ENCODE measurements around the gene ABCB8. TPM values are rescaled to one million over a fixed set of nuclear protein-coding genes. Genes with fewer than 3 reads are reported as not detected.

The ABCB8 gene
- total RNA-seq, 8 experiments from 2014 or later, result 13.5 to 38.1 (median 27.0) TPM

DNA sequence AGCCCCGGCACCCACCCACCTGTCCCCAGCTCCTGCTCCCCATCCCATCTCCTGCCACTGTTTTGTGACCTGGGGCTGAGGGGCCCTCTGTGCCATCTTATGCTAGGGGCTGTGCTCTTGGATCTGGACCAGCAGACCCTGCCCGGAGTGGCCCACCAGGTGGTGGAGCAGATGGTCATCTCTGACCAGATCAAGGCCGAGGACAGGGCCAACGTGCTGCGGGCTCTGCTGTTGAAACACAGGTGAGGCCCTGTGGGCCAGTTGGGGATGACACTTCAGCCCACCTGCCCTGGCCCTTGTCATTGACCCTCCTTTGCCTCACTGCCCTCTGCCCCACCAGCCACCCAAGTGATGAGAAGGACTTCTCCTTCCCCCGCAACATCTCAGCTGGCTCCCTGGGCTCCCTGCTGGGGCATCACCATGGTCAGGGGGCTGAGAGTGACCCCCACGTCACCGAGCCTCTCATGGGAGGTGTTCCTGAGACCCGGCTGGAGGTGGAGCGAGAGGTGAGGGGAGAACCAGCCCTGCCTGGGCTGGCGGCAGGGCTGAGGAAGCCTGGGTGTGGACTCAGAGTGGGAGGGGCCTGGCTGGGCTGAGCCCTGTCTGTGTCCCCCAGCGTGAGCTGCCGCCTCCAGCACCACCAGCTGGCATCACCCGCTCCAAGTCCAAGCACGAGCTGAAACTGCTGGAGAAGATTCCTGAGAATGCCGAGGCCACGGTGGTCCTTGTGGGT lies 41.8 kb downstream of the ABCB8 start:
- 80 to 100% (median 88%) methylated on average over 2 to 4 of the region's 17 CpGs; no CpG with 5 or more reads in 6 of the 10 experiments for WGBS, 10 experiments
- Histone ChIP-seq H3K27ac (no peak overlapping the region), H3K4me1 (replicated peaks in 1 of 2) (no peaks in the 10 kb centered on the region), H3K4me3 (no peak overlapping the region)
- in situ Hi-C loops (cut with MboI; ENCODE audit: low pct_unique_long_range_greater_than_20kb in 2 of 9, low sequenced_read_pairs in 9 of 9, unreplicated experiment in 9 of 9), result no loop called here
- ATAC-seq (replicated peaks in 6 of 8), result peak in 2 of 8 experiments; percentile 56 to 64

DNA sequence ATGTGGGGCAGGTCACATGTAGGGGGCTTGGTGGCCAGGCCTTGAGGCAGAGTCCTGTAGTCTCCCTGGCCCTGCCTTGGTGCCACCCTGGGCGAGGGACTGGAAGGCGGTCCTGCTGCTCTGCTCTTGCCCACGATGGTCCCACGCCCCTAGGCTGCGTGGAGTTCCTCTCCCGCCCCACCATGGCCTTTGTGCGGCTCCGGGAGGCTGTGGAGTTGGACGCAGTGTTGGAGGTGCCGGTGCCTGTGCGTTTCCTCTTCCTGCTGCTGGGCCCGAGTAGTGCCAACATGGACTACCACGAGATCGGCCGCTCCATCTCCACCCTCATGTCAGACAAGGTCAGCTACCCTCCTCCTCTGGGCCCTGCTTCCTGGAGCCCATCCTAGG lies 42.3 kb downstream of the ABCB8 start:
- 95 to 100% methylated on average over 3 to 4 of the region's 15 CpGs; no CpG with 5 or more reads in 8 of the 10 experiments for WGBS, 10 experiments
- no peak overlapping the region for H3K4me3 ChIP-seq
- H3K4me1 ChIP-seq (replicated peaks in 1 of 2), result no peaks in the 10 kb centered on the region
- in situ Hi-C loops (cut with MboI; ENCODE audit: low pct_unique_long_range_greater_than_20kb in 2 of 9, low sequenced_read_pairs in 9 of 9, unreplicated experiment in 9 of 9), result no loop called here
- peak in 1 of 8 experiments; percentile 5 for ATAC-seq (replicated peaks in 6 of 8)
- H3K27ac ChIP-seq, result no peak overlapping the region

DNA sequence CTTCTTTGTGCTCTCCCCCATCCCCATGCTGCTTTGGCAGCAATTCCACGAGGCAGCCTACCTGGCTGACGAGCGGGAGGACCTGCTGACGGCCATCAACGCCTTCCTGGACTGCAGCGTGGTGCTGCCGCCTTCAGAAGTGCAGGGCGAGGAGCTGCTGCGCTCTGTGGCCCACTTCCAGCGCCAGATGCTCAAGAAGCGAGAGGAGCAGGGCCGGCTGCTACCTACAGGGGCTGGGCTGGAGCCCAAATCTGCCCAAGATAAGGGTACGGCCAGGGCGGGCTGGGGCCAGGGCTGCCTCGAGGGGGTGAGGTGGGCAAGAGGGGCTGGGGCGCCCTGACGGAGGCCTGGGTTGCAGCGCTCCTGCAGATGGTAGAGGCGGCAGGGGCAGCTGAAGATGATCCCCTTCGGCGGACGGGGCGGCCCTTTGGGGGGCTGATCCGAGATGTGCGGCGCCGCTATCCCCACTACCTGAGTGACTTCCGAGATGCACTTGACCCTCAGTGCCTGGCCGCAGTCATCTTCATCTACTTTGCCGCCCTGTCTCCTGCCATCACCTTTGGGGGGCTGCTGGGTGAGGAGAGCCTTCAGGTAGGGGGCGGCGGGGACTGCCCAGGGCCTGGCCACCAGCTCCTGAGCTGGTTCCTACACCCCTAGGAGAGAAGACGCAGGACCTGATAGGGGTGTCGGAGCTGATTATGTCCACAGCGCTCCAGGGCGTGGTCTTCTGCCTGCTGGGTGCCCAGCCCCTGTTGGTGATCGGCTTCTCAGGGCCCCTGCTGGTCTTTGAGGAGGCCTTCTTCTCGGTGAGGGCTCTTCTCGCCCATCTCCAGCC lies 43.0 kb downstream of the ABCB8 start:
- H3K4me3 ChIP-seq, result no peak overlapping the region
- in situ Hi-C loops (cut with MboI; ENCODE audit: low pct_unique_long_range_greater_than_20kb in 2 of 9, low sequenced_read_pairs in 9 of 9, unreplicated experiment in 9 of 9), result no loop called here
- no peaks in the 10 kb centered on the region for H3K4me1 ChIP-seq (replicated peaks in 1 of 2)
- 80 to 100% methylated on average over 1 to 2 of the region's 39 CpGs; no CpG with 5 or more reads in 8 of the 10 experiments for WGBS, 10 experiments
- ATAC-seq (replicated peaks in 6 of 8), result no peak
- H3K27ac ChIP-seq, result no peak overlapping the region

DNA sequence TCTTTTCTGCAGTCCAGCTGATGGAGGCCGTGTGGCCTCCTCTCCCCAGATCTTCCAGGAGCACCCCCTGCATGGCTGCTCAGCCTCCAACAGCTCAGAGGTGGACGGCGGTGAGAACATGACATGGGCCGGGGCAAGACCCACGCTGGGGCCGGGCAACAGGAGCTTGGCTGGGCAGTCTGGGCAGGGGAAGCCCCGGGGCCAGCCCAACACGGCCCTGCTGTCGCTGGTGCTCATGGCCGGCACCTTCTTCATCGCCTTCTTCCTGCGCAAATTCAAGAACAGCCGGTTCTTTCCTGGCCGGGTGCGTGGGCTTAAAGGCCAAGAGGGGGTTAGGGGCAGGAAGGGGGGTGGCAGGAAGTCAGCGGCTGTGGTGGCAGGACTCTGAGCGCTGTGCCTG lies 45.7 kb downstream of the ABCB8 start:
- ATAC-seq (replicated peaks in 6 of 8), result no peak
- WGBS, 10 experiments, result 80% methylated on average over 1 of the region's 17 CpGs; no CpG with 5 or more reads in 9 of the 10 experiments
- in situ Hi-C loops (cut with MboI; ENCODE audit: low pct_unique_long_range_greater_than_20kb in 2 of 9, low sequenced_read_pairs in 9 of 9, unreplicated experiment in 9 of 9), result no loop called here

DNA sequence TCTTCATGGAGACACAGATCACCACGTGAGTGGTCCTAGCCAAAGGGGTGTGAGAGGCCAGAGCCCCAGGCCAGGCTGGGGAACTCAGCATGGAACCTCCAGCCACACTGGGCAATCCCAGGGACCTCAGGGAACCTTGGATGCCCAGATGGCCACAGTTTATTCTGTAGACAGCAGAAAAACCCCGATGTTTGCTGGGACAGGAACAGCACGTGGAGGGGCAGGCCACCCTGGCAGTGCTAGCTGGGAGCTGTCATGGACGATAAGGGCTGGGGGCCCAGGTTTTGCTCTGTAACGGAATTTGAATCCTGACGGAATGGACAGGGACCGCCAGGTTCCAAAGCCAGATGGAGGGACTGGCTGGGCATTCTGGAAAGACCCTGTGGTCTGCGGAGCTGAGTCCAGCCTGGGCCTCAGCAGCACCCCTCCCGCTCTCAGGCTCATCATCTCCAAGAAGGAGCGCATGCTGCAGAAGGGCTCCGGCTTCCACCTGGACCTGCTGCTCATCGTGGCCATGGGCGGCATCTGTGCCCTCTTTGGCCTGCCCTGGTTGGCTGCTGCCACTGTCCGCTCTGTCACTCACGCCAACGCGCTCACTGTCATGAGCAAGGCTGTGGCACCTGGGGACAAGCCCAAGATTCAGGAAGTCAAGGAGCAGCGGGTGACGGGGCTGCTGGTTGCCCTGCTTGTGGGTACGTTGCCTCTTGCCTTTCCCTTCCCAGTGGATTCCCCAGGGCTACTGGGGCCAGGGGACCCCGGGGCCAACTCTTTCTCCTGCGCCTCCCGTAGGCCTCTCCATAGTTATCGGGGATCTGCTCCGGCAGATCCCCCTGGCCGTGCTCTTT lies 46.8 kb downstream of the ABCB8 start:
- WGBS, 10 experiments, result 60 to 100% (median 98%) methylated on average over 1 to 13 of the region's 26 CpGs; no CpG with 5 or more reads in 3 of the 10 experiments
- ATAC-seq (replicated peaks in 6 of 8), result no peak
- no peak overlapping the region for H3K4me3 ChIP-seq

More for the DNA sequence above, 45.7 kb downstream of the ABCB8 start:
- Histone ChIP-seq H3K27ac (no peak overlapping the region), H3K4me3 (no peak overlapping the region), H3K4me1 (replicated peaks in 1 of 2) (peaks cover 12 to 15% of the 10 kb centered on the region in 2 donors)

DNA sequence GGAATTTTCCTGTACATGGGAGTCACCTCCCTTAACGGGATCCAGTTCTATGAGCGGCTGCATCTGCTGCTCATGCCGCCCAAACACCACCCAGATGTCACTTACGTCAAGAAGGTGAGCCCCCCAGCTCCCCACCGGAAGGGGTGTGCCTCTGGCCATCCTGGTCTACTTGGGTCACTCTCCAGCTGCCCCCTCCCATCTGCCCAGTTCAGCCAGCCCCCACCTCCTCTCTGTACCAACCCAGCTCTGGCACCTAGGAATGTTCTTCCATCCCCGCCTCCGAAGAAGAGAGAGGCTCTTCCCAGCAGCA lies 47.4 kb downstream of the ABCB8 start:
- ATAC-seq (replicated peaks in 6 of 8), result no peak
- 65 to 100% methylated on average over 2 to 3 of the region's 7 CpGs; no CpG with 5 or more reads in 8 of the 10 experiments for WGBS, 10 experiments
- in situ Hi-C loops (cut with MboI; ENCODE audit: low pct_unique_long_range_greater_than_20kb in 2 of 9, low sequenced_read_pairs in 9 of 9, unreplicated experiment in 9 of 9), result no loop called here
- no peak overlapping the region for H3K27ac ChIP-seq
- no peak overlapping the region for H3K4me3 ChIP-seq
- peaks cover 20 to 23% of the 10 kb centered on the region in 2 donors for H3K4me1 ChIP-seq (replicated peaks in 1 of 2)

More for the DNA sequence above, 46.8 kb downstream of the ABCB8 start:
- Histone ChIP-seq H3K4me1 (replicated peaks in 1 of 2) (peaks cover 20 to 23% of the 10 kb centered on the region in 2 donors), H3K27ac (no peak overlapping the region)
- in situ Hi-C loops (cut with MboI; ENCODE audit: low pct_unique_long_range_greater_than_20kb in 2 of 9, low sequenced_read_pairs in 9 of 9, unreplicated experiment in 9 of 9), result no loop called here

DNA sequence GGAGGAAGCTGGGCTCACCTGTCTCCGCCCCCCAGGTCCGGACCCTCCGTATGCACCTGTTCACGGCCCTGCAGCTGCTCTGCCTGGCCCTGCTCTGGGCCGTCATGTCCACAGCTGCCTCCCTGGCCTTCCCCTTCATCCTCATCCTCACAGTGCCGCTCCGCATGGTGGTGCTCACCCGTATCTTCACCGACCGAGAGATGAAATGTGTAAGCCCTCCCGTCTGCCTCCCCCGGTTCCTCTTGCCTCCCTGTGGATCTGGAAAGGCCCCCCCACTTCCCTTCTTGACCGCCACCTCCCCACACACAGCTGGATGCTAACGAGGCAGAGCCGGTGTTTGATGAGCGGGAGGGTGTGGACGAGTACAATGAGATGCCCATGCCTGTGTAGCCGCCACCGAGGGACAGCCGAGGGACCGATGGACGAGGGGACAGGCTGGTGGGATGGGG lies 47.8 kb downstream of the ABCB8 start:
- no peak overlapping the region for H3K27ac ChIP-seq
- H3K4me1 ChIP-seq (replicated peaks in 1 of 2), result peaks cover 21 to 25% of the 10 kb centered on the region in 2 donors
- 66 to 100% (median 97%) methylated on average over 1 to 6 of the region's 22 CpGs; no CpG with 5 or more reads in 7 of the 10 experiments for WGBS, 10 experiments
- no peak for ATAC-seq (replicated peaks in 6 of 8)
- in situ Hi-C loops (cut with MboI; ENCODE audit: low pct_unique_long_range_greater_than_20kb in 2 of 9, low sequenced_read_pairs in 9 of 9, unreplicated experiment in 9 of 9), result no loop called here
- H3K4me3 ChIP-seq, result no peak overlapping the region

DNA sequence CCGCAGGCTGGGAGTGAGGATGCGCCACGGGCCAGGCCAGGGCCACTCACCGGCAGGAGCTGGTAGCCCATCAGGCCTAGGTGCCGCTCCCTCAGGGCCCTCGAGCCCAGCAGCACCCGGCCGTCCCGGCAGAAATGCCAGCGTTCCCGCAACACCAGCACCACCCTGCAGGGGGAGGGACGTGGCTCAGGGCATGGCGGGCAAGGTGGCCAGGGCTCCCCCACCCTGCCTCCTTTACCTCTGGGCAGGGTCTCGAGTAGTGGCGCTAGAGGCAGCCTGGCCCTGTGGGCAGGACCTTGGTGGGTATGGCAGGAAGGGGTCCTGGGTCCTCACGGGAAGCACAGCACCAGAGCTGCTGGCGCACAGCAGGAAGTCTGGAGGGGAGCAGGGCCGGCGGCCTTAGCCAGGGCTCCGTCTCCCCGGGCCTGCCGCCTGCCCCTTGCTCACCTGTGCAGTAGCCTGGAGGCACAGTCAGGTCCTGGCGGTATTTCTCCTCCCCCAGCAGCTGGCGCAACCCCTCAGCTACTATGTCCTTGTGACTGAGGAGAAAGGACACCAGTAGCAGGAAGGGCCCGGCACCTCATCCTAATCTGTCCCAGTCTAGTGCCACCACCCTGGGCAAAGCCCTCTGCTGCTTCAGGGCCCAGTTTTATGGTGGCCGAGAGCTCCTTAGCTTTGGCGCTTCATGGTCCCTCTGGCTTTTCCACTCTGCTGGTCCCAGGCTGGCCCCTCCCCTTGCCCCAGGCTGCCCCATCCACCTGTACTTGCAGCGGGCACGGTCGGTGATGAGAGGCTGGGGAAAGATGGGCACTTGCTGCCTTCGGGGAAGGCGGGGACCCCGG lies 48.8 kb downstream of the ABCB8 start:
- no peak for ATAC-seq (replicated peaks in 6 of 8)
- H3K4me1 ChIP-seq (replicated peaks in 1 of 2), result peaks cover 32 to 35% of the 10 kb centered on the region in 2 donors

DNA sequence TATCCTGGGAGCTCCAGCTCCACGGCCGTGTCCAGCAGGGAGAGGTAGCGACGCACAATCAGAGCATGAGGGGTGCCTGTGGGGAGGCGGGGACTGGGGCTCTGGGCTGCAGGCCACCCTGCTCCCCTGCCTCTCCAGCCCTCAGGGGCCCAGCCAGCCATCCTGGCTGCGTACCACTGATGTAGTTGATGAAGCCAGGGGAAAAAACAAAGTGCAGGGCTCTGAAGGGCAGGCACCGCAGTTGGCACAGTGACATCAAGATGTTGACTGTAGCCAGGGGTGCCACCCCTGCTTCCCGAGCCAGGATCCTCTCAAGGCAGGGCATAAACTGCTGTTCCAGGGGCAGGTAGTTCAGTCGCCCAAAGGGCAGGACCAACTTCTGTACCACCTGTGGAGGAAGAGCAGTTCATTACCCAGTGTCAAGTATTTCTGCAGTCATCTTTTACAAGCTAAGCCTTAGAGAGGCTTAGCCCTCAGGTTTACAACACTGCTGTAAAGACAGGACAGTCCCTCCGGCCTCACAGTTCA lies 49.5 kb downstream of the ABCB8 start:
- WGBS, 10 experiments, result 33 to 90% (median 39%) methylated on average over 1 to 3 of the region's 10 CpGs; no CpG with 5 or more reads in 6 of the 10 experiments
- in situ Hi-C loops (cut with MboI; ENCODE audit: low pct_unique_long_range_greater_than_20kb in 2 of 9, low sequenced_read_pairs in 9 of 9, unreplicated experiment in 9 of 9), result no loop called here
- peak overlapping the region in 1 of 2 donors; percentile 98 for H3K27ac ChIP-seq
- ATAC-seq (replicated peaks in 6 of 8), result no peak
- H3K4me3 ChIP-seq, result peak overlapping the region in 1 of 5 donors; percentile 12
- H3K4me1 ChIP-seq (replicated peaks in 1 of 2), result peaks cover 39 to 41% of the 10 kb centered on the region in 2 donors

More for the DNA sequence above, 48.8 kb downstream of the ABCB8 start:
- Histone ChIP-seq H3K4me3 (no peak overlapping the region), H3K27ac (peak overlapping the region in 1 of 2 donors; percentile 98)
- 80 to 100% (median 87%) methylated on average over 1 to 7 of the region's 33 CpGs; no CpG with 5 or more reads in 6 of the 10 experiments for WGBS, 10 experiments
- in situ Hi-C loops (cut with MboI; ENCODE audit: low pct_unique_long_range_greater_than_20kb in 2 of 9, low sequenced_read_pairs in 9 of 9, unreplicated experiment in 9 of 9), result no loop called here

DNA sequence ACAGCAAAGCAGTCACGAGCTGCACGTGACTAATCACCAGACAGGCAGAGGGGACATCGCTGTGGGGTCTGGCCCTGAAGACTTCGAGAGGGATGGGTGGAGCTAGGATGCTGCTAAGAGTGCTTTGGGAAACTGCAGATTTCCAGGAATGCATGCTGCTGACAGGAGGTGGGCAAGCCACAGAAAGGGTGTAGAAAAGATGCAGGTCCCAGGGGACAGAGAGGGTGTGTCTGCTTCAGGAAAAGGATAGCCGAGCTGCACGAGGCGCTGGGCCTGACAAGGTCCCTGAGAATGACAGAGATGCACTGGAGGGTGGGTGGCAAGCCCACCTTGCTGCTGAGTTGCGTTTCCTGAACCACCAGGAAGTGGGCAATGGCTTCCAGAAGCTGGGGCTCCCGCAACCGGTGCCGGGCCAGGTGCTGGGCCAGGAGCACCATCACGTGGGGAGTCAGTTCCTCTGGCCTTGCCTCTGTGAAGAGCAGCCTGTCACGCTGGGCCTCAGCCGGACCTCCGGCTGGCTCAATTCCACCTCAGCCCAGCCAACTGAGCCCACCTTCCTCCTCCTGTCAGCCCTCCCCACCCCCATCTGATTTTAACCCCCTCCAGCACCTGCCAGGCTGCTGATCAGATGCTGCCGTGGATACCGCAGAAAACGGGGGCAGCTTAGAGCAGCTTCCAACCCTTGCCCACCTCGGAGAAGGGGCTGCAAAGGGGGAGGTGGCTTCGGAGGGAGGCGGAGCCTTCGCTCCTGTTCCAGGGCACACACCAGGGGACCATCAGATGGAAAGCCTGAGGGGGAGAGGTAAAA lies 50.2 kb downstream of the ABCB8 start:
- H3K4me1 ChIP-seq (replicated peaks in 1 of 2), result peaks cover 39 to 41% of the 10 kb centered on the region in 2 donors
- 20 to 80% (median 48%) methylated on average over 1 to 7 of the region's 22 CpGs; no CpG with 5 or more reads in 3 of the 10 experiments for WGBS, 10 experiments
- in situ Hi-C loops (cut with MboI; ENCODE audit: low pct_unique_long_range_greater_than_20kb in 2 of 9, low sequenced_read_pairs in 9 of 9, unreplicated experiment in 9 of 9), result no loop called here
- ATAC-seq (replicated peaks in 6 of 8), result peak in 7 of 8 experiments; percentile 0 to 64 (median 56)
- peak overlapping the region; percentile 14 to 98 for H3K27ac ChIP-seq
- peak overlapping the region in 2 of 5 donors; percentile 12 to 93 for H3K4me3 ChIP-seq

All from motor neuron (in vitro differentiated cells).